GM08714 (cell line): ENCODE measurements around the gene PRC1.
A peak's percentile ranks its signal among the peaks of the same experiment; 100 is the strongest.
"Not testable (repeated sequence)": the region's sequence is repeated elsewhere in the genome, so short reads cannot be mapped to it uniquely, and the experiment has no call there.

Source experiments
- H3K4me3 ChIP-seq: fragments of 200-500 bp; sonication (Bioruptor generic); 2 replicates; pipeline ENCODE4 v1.5.1; 2014; ENCODE audit warnings: mild to moderate bottlenecking, low read length, inconsistent platforms
- ZNF274 ChIP-seq: IDR thresholded peaks from 2 replicates; pipeline ENCODE4 v1.6.1; 2012; ENCODE audit warnings: mild to moderate bottlenecking, low read depth, low read length

The PRC1 gene

GRCh38 chr15:90994417-90995311 is at the start of gene PRC1:
TSS of gene PRC1 (minus strand) at chr15:90994535. CDS start at chr15:90994417, 118 bp downstream.
- TF ChIP-seq ZNF274: no peak
- H3K4me3 ChIP-seq: peak within 1 kb of the TSS; percentile 98

- no peak for TF ChIP-seq ZNF274
- no peak overlapping the region for H3K4me3 ChIP-seq
These were observed 49.0 kb upstream of the PRC1 start for GRCh38 chr15:91043202-91043874.

DNA sequence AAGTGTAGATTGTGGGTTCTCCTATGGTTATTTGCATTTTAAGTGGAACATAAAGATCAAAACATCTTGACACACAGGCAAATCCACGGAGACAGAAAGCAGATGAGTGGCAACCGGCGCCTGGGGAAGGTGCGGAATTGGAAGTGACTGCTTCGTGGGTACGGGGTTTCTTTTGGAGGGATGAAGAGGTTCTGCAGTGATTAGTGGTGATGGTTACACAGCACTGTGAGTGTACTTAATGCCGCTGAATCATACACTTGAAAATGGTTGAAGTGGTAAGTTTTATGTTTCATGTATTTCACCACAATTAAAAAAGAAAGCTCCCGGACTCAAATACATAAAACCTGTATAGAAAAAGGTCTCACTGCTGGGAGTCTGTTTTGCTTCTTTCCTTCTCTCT is 46.5 kb upstream of the PRC1 start:
- no peak for TF ChIP-seq ZNF274
- H3K4me3 ChIP-seq: no peak overlapping the region

DNA sequence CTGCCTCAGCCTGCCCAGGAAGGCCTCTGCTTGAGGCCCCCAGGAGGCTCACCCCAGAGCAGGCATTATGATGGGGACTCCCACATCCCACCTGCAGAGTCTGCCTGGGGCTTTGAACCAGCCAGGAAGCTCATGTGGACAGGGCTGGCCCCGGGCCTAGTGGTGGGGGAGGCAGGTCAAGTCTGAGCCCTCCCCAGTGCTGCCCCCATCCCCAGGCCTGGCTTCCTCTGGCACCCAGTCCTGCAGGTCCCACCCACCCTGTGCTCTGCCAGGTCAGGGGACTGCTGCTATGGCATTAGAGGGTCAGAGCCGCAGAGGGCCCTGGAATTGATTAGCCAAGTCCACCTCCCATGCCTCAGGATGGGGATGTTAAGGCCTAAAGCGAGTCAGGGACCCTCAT is 45.7 kb upstream of the PRC1 start:
- H3K4me3 ChIP-seq: no peak overlapping the region
- TF ChIP-seq ZNF274: no peak

DNA sequence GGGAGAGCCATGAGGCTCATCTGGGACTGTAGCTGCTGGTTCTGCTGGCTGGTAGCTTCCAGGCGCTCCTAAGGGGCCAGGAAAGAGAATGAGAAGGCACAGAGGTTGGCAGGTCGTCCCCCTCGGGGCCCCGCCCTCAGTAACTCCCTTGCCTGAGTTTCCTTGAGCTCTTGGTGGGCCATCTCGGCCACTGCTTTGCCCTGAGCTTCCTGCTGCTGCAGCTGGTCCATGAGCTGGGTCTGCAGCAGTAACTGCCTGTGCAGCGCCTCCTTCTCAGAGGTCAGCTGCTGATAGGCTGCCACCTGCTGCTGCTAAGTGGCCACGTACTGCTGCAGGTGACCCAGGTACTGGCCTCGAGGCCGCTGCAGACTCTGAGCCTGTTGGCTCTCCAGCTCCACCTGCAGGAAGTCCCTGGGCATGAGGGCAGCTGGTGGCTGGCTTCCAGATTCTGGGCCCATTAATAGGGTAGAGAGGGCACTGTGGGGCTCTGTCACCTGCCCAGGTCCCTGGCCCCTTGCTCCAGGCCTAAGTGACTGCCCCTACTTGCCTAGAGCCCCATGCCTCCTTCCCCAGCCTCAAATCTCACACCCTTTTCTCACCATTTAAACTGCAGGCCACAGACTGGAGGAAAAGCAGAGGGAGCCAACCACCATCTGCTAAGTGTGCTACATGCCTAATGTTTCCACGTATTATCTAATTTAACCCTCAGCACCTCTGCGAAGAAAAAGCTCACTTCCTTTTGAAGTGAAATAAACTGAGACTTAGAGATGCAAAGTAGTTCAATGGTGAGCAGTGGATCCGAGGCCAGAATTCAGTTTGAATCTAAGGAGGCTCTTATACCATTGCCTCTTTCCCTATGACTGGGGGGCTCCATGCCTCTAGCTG is 38.8 kb upstream of the PRC1 start:
- TF ChIP-seq ZNF274: no peak
- H3K4me3 ChIP-seq: no peak overlapping the region

DNA sequence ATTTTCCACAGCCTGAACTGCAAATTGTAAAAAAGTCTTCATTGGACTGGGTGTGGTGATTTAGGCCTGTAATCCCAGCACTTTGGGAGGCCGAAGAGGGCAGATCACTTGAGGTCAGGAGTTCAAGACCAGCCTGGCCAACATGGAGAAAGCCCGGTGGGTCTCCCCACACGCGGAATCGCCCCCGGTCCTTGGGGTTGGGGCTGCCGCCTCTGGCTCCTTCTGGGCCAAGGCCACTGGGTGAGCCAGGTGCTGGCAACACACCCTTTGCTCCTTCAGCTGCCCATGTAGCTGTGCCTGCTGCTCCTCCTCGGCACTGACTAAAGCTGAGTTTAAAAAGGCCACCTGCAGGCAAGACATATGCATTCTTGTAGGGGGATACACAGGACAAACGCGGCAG is 37.5 kb upstream of the PRC1 start:
- TF ChIP-seq ZNF274: no peak
- H3K4me3 ChIP-seq: no peak overlapping the region

- no peak overlapping the region for H3K4me3 ChIP-seq
- no peak for TF ChIP-seq ZNF274
These were observed 33.3 kb upstream of the PRC1 start for GRCh38 chr15:91027677-91028076.

DNA sequence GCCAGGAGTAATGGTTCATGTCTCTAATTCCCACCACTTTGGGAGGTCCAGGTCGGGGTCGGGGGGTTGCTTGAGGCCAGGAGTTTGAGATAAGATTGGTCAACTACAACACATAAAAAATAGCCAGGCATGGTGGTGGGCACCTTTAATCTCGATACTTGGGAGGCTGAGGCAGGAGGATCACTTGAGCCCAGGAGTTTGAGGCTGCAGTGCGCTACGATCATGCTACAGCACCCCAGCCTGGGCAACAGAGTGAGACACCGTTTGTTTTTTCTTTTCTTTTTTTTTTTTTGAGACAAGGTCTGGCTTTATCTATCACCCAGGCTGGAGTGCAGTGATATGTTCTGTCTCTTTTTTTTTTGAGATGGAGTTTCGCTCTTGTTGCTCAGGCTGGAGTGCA is 29.4 kb upstream of the PRC1 start:
- no peak overlapping the region for H3K4me3 ChIP-seq
- TF ChIP-seq ZNF274: no peak

DNA sequence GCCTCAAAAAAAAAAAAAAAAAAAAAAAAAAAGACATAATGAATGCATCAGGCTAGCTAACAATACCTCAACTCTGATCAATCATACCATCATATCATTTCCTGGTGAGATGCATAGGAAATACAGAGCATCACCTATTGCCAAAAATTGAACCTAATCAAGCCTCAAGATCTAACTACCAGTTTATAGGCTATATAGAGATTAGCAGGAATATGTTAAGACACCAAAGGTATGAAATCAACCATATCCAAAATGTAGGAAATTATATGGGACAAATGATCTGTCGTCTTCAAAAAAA is 28.4 kb upstream of the PRC1 start:
- H3K4me3 ChIP-seq: peak overlapping the region; percentile 97
- no peak for TF ChIP-seq ZNF274

GRCh38 chr15:91022075-91022831 is 27.9 kb upstream of the PRC1 start, which contains the start of gene VPS33B:
TSS of gene VPS33B (minus strand) at chr15:91022594. CDS start at chr15:91022249, 345 bp downstream.
- no peak for TF ChIP-seq ZNF274
- H3K4me3 ChIP-seq: peak within 1 kb of the TSS; percentile 97

- H3K4me3 ChIP-seq: peak overlapping the region; percentile 97
- no peak for TF ChIP-seq ZNF274
These were observed 27.3 kb upstream of the PRC1 start for GRCh38 chr15:91021516-91022074.

DNA sequence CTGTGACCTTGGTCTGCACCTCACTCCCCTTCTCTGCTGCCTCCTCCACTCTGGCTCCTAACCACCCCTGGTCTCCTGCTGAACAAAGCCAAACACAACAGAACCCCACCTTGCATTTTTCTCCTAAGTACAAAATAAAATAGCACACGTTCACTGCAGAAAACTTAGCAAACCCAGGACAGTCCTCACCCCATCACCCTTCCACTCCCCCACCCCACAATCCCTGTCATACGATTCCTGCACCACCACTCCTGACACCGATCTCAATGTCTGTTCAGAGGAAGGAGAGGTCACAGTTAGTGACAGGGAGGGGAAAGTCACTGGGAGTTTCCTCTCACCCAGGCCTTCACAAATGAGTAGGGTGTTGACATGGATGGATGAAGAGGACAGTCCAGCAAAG is 23.8 kb upstream of the PRC1 start:
- no peak for TF ChIP-seq ZNF274
- H3K4me3 ChIP-seq: no peak overlapping the region

GRCh38 chr15:91017716-91018115 is 23.4 kb upstream of the PRC1 start:
- no peak overlapping the region for H3K4me3 ChIP-seq
- no peak for TF ChIP-seq ZNF274

- not testable (repeated sequence) for H3K4me3 ChIP-seq
These were observed 19.4 kb upstream of the PRC1 start for GRCh38 chr15:91013701-91014100.
